ENCODE data around the gene TMEM91.

DNA sequence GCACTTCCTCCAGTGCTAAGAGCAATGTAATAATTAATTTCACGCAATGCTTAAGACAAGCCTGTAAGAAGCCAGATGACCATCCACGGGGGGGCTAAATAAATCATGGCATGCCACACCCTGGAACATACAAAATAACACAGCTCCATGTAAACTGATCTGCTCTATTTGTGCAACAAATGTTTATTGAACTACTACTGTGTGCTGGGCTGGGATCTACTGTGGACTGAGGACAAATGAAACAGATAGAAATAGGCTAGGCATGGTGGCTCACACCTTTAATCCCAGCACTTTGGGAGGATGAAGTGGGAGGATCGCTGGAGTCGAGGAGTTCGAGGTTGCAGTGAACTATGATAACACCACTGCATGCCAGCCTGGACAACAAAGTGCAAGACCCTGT, 43.9 kb upstream of the TMEM91 start:
- TF ChIP-seq, protein P1, sequence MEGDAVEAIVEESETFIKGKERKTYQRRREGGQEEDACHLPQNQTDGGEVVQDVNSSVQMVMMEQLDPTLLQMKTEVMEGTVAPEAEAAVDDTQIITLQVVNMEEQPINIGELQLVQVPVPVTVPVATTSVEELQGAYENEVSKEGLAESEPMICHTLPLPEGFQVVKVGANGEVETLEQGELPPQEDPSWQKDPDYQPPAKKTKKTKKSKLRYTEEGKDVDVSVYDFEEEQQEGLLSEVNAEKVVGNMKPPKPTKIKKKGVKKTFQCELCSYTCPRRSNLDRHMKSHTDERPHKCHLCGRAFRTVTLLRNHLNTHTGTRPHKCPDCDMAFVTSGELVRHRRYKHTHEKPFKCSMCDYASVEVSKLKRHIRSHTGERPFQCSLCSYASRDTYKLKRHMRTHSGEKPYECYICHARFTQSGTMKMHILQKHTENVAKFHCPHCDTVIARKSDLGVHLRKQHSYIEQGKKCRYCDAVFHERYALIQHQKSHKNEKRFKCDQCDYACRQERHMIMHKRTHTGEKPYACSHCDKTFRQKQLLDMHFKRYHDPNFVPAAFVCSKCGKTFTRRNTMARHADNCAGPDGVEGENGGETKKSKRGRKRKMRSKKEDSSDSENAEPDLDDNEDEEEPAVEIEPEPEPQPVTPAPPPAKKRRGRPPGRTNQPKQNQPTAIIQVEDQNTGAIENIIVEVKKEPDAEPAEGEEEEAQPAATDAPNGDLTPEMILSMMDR (IDR thresholded peaks at IDR 0.05) = no peak
- no peak for TF ChIP-seq POLR2A (IDR thresholded peaks at IDR 0.05)
